A673 (cell line): ENCODE data around the gene TUBB. TPM values are rescaled to one million over a fixed set of nuclear protein-coding genes. Genes with fewer than 3 reads are reported as not detected.

Experiments used
- BruUV-seq: library from RNA; stranded (reverse); fragments of 400-500 nt; replicated peaks from 2 replicates; lab custom pipeline; 2021; lab: Mats Ljungman, UMichigan
- CTCF ChIA-PET: fragments of 300-600 bp; sonication (Branson Sonifier 250); formaldehyde crosslinking; loops from one replicate; lab custom pipeline; 2022; ENCODE audit warnings: antibody characterized with exemption; lab: Charles Lee
- POLR2A ChIA-PET: fragments of 300-600 bp; sonication (Branson Sonifier 250); formaldehyde crosslinking; loops from one replicate; lab custom pipeline; 2022; ENCODE audit warnings: antibody characterized with exemption; ENCODE audit not compliant: low non-redundant PET; lab: Charles Lee
- DNase-seq: peaks from one replicate; pipeline ENCODE4 v3.0.0-alpha.2; 2015; ENCODE audit warnings: low spot score
- H3K27ac ChIP-seq: fragments of 200-600 bp; sonication (generic); 2 replicates; pipeline ENCODE4 v1.5.1; 2016; ENCODE audit warnings: mixed run types, low read depth, mild to moderate bottlenecking, mixed read lengths, antibody characterized with exemption, low read length; ENCODE audit not compliant: poor library complexity, severe bottlenecking
- H3K27me3 ChIP-seq: fragments of 200-600 bp; sonication (generic); replicated peaks from 2 replicates; pipeline ENCODE4 v1.6.1; 2017; ENCODE audit warnings: mixed run types, low read depth, mild to moderate bottlenecking, mixed read lengths, antibody characterized with exemption, low read length; ENCODE audit not compliant: insufficient read depth, poor library complexity
- H3K36me3 ChIP-seq: fragments of 200-600 bp; sonication (generic); 2 replicates; pipeline ENCODE4 v1.6.1; 2016; ENCODE audit warnings: mixed run types, mild to moderate bottlenecking, mixed read lengths, antibody characterized with exemption, low read length; ENCODE audit not compliant: insufficient read depth, poor library complexity, severe bottlenecking
- H3K4me1 ChIP-seq: fragments of 200-600 bp; sonication (generic); 2 replicates; pipeline ENCODE4 v1.6.1; 2017; ENCODE audit warnings: mixed run types, mild to moderate bottlenecking, mixed read lengths, antibody characterized with exemption, low read length; ENCODE audit not compliant: insufficient read depth, poor library complexity, severe bottlenecking
- H3K4me3 ChIP-seq: fragments of 200-600 bp; sonication (generic); 2 replicates; pipeline ENCODE4 v1.5.1; 2016; ENCODE audit warnings: low read depth, mixed run types, mild to moderate bottlenecking, mixed read lengths, low read length; ENCODE audit not compliant: poor library complexity, severe bottlenecking
- H3K9me3 ChIP-seq: fragments of 200-600 bp; sonication (generic); 2 replicates; pipeline ENCODE4 v1.6.1; 2016; ENCODE audit warnings: mixed run types, low read depth, mild to moderate bottlenecking, mixed read lengths, antibody characterized with exemption, low read length; ENCODE audit not compliant: poor library complexity, severe bottlenecking
- EZH2 ChIP-seq: fragments of 200-600 bp; sonication (generic); IDR thresholded peaks from 2 replicates; pipeline ENCODE4 v1.6.1; 2017; ENCODE audit warnings: borderline replicate concordance, low read depth, mild to moderate bottlenecking, mixed read lengths, antibody characterized with exemption, low read length; ENCODE audit not compliant: poor library complexity, severe bottlenecking
- intact Hi-C: fragments of 100-400 bp; cut with micrococcal nuclease; formaldehyde crosslinking; loops from one replicate; pipeline ENCODE4 v1.10.0; 2022; ENCODE audit not compliant: unreplicated experiment
- total RNA-seq: library from RNA; stranded (reverse); gene quantifications from 2 replicates; pipeline ENCODE4 v1.2.3, GENCODE V29; 2021
- TF ChIP-seq, protein P1 (sequence below): fragments of 300-800, 200-600 bp; sonication (generic); conservative IDR thresholded peaks from 2 replicates; pipeline ENCODE4 v1.5.1; 2017; ENCODE audit warnings: low read depth, mild to moderate bottlenecking, antibody characterized with exemption, low read length, moderate library complexity, mixed read lengths

TUBB gene
- total RNA-seq, 1 experiment from 2014 or later: 1,936 TPM

- TF ChIP-seq, protein P1, sequence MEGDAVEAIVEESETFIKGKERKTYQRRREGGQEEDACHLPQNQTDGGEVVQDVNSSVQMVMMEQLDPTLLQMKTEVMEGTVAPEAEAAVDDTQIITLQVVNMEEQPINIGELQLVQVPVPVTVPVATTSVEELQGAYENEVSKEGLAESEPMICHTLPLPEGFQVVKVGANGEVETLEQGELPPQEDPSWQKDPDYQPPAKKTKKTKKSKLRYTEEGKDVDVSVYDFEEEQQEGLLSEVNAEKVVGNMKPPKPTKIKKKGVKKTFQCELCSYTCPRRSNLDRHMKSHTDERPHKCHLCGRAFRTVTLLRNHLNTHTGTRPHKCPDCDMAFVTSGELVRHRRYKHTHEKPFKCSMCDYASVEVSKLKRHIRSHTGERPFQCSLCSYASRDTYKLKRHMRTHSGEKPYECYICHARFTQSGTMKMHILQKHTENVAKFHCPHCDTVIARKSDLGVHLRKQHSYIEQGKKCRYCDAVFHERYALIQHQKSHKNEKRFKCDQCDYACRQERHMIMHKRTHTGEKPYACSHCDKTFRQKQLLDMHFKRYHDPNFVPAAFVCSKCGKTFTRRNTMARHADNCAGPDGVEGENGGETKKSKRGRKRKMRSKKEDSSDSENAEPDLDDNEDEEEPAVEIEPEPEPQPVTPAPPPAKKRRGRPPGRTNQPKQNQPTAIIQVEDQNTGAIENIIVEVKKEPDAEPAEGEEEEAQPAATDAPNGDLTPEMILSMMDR: peak; percentile 96
- no peak for TF ChIP-seq EZH2
- H3K36me3 ChIP-seq: peaks cover 30% of the 10 kb centered on the region
- H3K9me3 ChIP-seq: no peaks in the 10 kb centered on the region
- ChIA-PET POLR2A (interaction anchor here (0.7 kb wide), 1 partner anchor 128 kb away, joined by 5 read pairs; no protein-coding TSS in a partner anchor), CTCF (interaction anchor here (0.5 to 1.0 kb wide), 3 partner anchors 42 to 407 kb away, joined by 3 to 4 read pairs (median 3); no protein-coding TSS in a partner anchor)
- BruUV-seq: TSS peak; percentile 59
- H3K27ac ChIP-seq: peak within 1 kb of the TSS; percentile 61
- intact Hi-C loops: loop anchor here (10.0 kb wide), 1 partner anchor 188 kb away; the partner anchor contains the start of gene HLA-E
- H3K4me3 ChIP-seq: peak within 1 kb of the TSS; percentile 87
- no peaks in the 10 kb centered on the region for H3K27me3 ChIP-seq
- H3K4me1 ChIP-seq: peaks cover 7% of the 10 kb centered on the region
- peak; percentile 98 for DNase-seq
These were observed 47.5 kb upstream of the TUBB start, which contains the start of gene DHX16 for GRCh38 chr6:30672445-30673253. Gene DHX16 (minus strand): TSS chr6:30673006. CDS start chr6:30672841, 165 bp downstream.

GRCh38 chr6:30676660-30677285, 43.4 kb upstream of the TUBB start:
- H3K27ac ChIP-seq: no peak overlapping the region
- no peaks in the 10 kb centered on the region for H3K9me3 ChIP-seq
- intact Hi-C loops: loop anchor here (10.0 kb wide), 1 partner anchor 192 kb away; the partner anchor contains the start of gene HLA-E
- peaks cover 4% of the 10 kb centered on the region for H3K4me1 ChIP-seq
- ChIA-PET POLR2A (no interaction called here), CTCF (interaction anchor here (1.3 kb wide), 1 partner anchor 54 kb away, joined by 3 read pairs; no protein-coding TSS in a partner anchor)
- TF ChIP-seq, protein P1: no peak
- no peak for TF ChIP-seq EZH2
- DNase-seq: no peak
- H3K27me3 ChIP-seq: no peaks in the 10 kb centered on the region
- no TSS peak for BruUV-seq
- H3K36me3 ChIP-seq: peaks cover 20% of the 10 kb centered on the region
- H3K4me3 ChIP-seq: no peak overlapping the region
